Measurements from ENCODE around the gene SPEF2. TPM values are rescaled to one million over a fixed set of nuclear protein-coding genes. Genes with fewer than 3 reads are reported as not detected.
"Not testable (repeated sequence)": the region's sequence is repeated elsewhere in the genome, so short reads cannot be mapped to it uniquely, and the experiment has no call there.

SPEF2 gene
- total RNA-seq, 2 donors from 2014 or later = 2.6 to 2.8 TPM

DNA sequence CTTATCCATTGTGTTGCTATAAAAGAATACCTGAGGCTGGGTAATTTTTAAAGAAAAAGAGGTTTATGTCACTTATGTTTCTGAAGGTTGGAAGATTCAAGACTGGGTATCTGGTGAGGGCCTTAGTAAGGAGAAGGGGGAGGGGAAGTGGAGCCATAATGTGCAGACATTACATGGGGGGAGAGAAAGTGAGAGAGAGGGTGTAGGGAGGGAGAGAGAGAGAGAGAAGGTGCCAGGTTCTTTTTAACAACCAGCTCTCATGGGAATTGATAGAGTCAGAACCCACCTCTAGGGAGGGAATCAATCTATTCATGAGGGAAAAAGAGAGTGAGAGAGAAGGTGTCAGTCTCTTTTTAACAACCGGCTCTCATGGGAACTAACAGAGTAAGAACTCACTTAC lies 29.5 kb downstream of the SPEF2 start:
- ATAC-seq (no peak), DNase-seq (no peak)
- intact Hi-C loops (cut with DNase I) = loop anchor here in 1 of 2 donors (10.0 kb wide), 1 partner anchor 278 kb away; no protein-coding TSS in a partner anchor

DNA sequence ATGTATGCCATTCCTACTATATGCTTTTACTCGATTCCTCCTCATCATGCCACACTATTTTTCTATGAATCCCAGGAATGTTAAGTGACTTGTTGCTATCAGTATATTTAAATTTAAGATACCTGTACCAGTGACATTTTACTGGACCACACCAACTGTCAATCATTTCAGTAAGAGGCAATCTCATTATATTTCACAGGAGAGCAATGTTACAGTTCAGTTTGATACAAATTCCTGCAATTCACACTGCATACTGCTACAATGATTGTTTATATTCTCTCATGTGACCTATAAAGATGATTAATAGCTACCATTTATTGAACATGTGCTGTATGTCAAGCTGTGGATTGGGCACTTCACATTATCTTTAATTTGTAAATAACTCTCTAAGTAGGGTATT lies 30.0 kb downstream of the SPEF2 start:
- no peak for DNase-seq
- intact Hi-C loops (cut with DNase I) = loop anchor here in 1 of 2 donors (10.0 kb wide), 1 partner anchor 277 kb away; no protein-coding TSS in a partner anchor
- no peak for ATAC-seq

DNA sequence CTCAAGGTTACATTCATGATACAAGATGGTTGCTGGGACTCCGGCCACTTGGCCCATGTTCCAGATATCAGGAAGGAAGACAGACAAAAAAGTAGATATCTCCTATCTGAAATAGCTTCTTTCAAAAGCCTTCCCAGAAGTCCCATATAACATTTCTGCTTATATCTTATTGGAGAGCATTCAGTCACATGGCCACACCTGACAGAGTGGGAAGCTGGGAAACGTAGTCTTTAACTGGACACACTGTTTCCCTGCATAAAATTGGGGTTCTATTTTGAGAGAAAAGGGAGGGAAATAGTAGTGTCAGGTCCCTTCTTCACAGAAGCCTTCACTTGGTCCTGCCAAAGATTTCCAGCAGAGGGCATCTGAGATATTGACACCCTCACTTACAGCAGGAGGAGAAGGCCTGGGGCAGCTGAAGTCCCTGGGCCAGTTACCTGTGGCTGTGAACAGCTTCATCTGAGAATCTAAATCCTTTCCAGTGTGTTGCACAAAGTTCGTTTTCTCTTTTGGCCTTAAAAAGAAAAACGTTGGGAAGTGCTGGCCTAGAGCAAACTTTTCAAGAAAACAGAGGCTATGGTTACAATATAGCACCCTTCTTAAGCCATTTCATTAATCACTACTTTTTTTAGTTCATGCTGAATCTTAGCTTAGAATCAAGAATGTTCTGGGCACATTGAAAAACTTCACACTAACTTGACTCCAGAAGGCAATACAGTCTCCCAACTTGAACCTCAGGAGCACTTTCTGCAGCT lies 33.5 kb downstream of the SPEF2 start:
- ATAC-seq = no peak
- intact Hi-C loops (cut with DNase I) = loop anchor here in 1 of 2 donors (10.0 kb wide), 1 partner anchor 274 kb away; no protein-coding TSS in a partner anchor
- no peak for DNase-seq

DNA sequence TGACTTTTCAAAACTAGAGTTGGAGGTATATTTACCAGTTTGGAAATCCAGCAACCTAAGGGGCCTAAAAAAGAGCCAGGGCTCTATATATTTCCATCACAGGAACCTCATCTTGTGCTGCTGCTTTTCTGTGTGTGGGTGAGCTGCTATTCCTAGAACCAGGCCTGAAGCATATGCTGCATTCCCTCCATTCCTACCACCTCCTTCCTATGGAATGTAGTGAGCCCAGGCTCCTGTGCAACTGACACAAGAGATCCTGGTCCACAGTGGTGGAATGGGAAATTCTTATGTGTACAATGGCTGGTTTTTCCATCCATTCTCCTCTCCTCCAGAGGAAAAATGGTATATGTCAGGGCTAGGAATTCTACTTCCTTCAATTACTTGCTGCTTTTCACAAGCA lies 39.1 kb downstream of the SPEF2 start:
- intact Hi-C loops (cut with DNase I) = loop anchor here in 1 of 2 donors (10.0 kb wide), 1 partner anchor 268 kb away; no protein-coding TSS in a partner anchor
- DNase-seq (no peak), ATAC-seq (no peak)

DNA sequence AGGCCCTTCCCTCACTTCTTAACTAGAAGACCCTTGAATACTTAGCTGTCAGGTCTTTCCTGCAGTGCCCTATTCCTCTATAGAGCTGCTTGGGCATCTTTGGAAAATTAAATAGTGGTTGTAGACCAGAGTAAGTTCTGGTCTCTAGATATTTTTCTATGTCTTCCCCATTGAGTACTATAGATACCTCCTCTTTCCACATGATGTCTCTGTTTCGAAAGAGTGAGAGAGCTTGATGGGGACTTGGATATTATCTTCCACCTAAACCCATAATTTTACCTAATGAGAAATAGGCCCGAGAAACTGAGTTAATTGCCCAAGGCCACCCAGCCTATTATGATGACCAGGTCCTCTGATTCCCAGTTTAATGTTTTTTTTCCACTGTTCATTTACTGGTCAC lies 40.2 kb downstream of the SPEF2 start:
- intact Hi-C loops (cut with DNase I) = loop anchor here in 1 of 2 donors (10.0 kb wide), 1 partner anchor 267 kb away; no protein-coding TSS in a partner anchor
- ATAC-seq (no peak), DNase-seq (no peak)

GRCh38 chr5:35659556-35659955 lies 41.9 kb downstream of the SPEF2 start:
- ATAC-seq (no peak), DNase-seq (no peak)
- intact Hi-C loops (cut with DNase I) = loop anchor here in 1 of 2 donors (10.0 kb wide), 1 partner anchor 265 kb away; no protein-coding TSS in a partner anchor

- DNase-seq = no peak
- ATAC-seq = no peak
- intact Hi-C loops (cut with DNase I) = no loop called here
These were observed 42.8 kb downstream of the SPEF2 start for GRCh38 chr5:35660451-35660850.

DNA sequence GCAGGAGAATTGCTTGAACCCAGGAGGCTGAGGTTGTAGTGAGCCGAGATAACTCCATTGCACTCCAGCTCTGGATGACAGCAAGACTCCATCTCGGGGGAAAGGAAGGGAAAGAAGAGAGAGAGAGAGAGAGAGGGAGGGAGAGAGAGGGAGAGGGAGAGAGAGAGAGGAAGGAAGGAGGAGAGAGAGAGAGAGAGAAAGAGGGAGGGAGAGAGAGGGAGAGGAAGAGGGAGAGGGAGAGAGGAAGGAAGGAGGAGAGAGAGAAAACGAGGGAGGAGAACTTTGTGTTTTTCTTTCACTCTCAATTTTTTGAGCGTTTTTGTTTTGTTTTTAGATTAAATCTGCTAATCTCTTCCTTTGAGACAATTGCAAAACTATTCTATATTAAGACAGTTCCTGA lies 46.9 kb downstream of the SPEF2 start:
- intact Hi-C loops (cut with DNase I) = no loop called here
- no peak for DNase-seq
- no peak for ATAC-seq

- ATAC-seq (no peak), DNase-seq (no peak)
- intact Hi-C loops (cut with DNase I) = no loop called here
These were observed 47.4 kb downstream of the SPEF2 start for GRCh38 chr5:35665096-35665495.

GRCh38 chr5:35668319-35668718 lies 50.7 kb downstream of the SPEF2 start:
- DNase-seq (no peak), ATAC-seq (no peak)
- intact Hi-C loops (cut with DNase I) = no loop called here

DNA sequence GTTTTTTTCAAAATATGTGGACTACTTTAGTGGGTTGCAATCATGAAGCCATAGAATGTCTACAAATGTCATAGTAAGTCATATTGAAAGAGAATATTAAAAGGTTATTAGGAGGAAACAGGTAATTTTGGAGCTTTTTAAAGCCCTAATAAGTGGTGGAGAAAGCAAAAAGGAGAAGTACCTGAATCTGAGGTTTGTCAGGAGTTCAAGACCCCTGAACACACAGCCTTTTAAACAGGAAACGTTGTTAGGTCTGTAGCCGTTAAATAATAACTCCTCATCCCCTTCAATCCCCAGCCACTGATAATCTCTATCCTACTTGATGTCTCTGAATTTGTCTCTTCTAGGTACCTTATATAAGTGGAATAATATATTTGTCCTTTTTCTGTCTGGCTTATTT lies 51.1 kb downstream of the SPEF2 start:
- ATAC-seq = no peak
- DNase-seq = no peak
- intact Hi-C loops (cut with DNase I) = no loop called here

GRCh38 chr5:35671541-35672295 lies 54.1 kb downstream of the SPEF2 start:
- DNase-seq (no peak), ATAC-seq (no peak)
- intact Hi-C loops (cut with DNase I) = no loop called here

DNA sequence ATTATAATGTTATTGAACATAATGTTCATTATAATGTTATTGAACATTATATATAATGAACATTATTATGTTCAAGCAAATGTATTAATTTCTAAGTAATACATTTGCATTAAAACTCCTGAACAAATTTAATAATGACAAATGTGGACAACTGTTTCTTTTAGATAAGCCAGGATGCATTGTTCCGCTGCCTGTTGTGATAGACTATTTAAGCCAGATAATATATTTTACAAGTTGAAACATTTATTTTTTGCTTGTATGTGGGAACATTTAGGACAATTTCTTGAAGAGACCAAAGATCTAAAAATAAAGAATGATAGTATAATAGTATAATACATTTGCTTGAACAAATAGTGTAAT lies 54.6 kb downstream of the SPEF2 start:
- DNase-seq; ATAC-seq; intact Hi-C loops (cut with DNase I): not testable (repeated sequence)

DNA sequence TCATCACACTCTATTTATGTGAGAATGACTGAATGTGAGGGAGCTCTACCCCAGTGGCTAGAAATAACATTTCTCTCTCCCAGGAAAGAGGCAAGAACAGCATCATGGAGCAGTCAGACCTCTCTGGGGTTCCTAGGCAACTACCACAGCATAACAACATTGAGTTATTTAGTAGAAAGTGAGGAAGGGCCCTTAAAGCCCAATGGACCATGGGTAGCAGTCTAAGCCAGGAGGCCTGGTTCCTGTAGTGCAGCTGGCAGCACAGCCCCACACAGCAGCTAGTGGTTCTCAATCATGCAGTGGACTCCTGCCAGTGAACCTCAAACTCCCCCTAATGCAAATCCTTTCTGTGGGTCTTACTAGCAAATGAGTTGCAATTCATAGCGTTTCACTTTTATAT lies 55.3 kb downstream of the SPEF2 start:
- ATAC-seq (peak in 1 of 2 donors; percentile 45), DNase-seq (no peak)
- intact Hi-C loops (cut with DNase I) = no loop called here

GRCh38 chr5:35674049-35674448 lies 56.4 kb downstream of the SPEF2 start:
- DNase-seq (no peak), ATAC-seq (no peak)
- intact Hi-C loops (cut with DNase I) = no loop called here

GRCh38 chr5:35675392-35675791 lies 57.7 kb downstream of the SPEF2 start:
- no peak for DNase-seq

GRCh38 chr5:35677878-35678277 lies 60.2 kb downstream of the SPEF2 start:
- ATAC-seq (no peak), DNase-seq (no peak)
- intact Hi-C loops (cut with DNase I) = no loop called here

More at GRCh38 chr5:35675392-35675791, 57.7 kb downstream of the SPEF2 start:
- intact Hi-C loops (cut with DNase I) = no loop called here
- ATAC-seq = no peak

DNA sequence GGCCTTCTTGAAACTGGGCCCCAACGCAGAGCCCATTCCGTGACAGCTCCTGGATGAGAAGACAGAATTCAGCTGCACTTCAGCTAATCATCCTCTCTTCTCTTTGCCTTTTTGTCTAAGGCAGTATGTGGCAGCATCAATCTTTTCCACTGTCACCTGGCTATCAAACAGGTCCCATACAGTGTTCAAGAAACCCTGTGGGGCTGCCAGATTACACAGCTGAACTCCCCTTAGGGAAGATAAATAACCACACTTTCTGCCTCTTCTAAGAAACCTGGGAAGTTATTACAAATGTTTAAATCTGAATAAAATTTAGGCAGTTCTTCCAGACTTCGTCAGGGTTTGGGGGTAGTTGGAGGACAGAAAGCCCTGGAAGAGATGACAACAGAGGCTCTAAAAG lies 61.0 kb downstream of the SPEF2 start:
- no peak for DNase-seq
- ATAC-seq = no peak
- intact Hi-C loops (cut with DNase I) = no loop called here

DNA sequence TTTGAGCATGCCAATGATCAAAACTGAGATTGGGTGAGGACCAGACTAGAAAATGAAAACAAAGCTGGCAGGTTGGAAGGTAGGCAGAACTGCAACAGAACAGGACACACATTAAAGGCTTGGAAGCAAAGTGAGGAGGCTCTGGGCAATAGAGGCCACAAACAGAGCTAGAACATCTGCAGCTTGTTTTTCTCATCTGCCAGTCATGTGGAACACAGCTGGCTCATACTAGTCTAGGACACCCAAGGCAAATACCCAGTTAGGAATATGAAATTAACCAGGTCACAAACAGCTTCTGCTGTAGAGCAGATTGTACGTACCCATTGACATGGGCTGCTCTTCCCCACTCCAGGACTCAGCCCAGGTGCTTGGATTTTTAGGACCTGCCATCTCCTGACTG lies 61.7 kb downstream of the SPEF2 start:
- no peak for DNase-seq
- ATAC-seq = no peak
- intact Hi-C loops (cut with DNase I) = no loop called here

DNA sequence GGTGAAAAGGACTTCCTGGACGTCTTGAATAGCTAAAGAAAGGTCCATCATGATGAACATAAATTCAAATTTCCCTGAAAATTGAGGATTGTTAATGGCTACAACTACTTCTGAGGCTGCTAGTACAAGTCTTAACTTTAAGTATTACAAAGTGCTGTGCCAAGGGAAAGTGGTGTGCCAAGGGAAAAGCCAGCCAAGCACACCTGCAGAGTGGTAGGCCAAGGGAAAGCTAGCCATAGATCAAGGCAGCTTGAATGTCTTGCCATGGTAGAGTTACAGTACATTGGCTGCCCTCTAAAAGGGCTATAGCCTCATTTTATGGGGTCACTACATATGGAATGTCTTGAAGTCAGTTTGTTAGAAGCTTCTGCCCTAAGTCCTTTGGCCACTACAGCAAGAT lies 64.2 kb downstream of the SPEF2 start:
- intact Hi-C loops (cut with DNase I) = no loop called here
- DNase-seq (no peak), ATAC-seq (no peak)
